Mesendoderm (in vitro differentiated cells): ENCODE results near the gene PLCB1.
A peak's percentile ranks its signal among the peaks of the same experiment; 100 is the strongest.

Experiments used
- DNase-seq: peaks from one replicate; pipeline ENCODE4 v3.0.0; 2013
- H2AK5ac ChIP-seq: 2 replicates; pipeline ENCODE4 v1.6.1; 2013; ENCODE audit warnings: low read length, inconsistent platforms
- H2BK120ac ChIP-seq: 2 replicates; pipeline ENCODE4 v1.6.1; 2013; ENCODE audit warnings: low read depth, mild to moderate bottlenecking, low read length, moderate library complexity, mixed read lengths
- H2BK15ac ChIP-seq: replicated peaks from 2 replicates; pipeline ENCODE4 v1.6.1; 2013; ENCODE audit warnings: low read depth, mild to moderate bottlenecking, moderate library complexity
- H2BK5ac ChIP-seq: 2 replicates; pipeline ENCODE4 v1.6.1; 2013; ENCODE audit warnings: low read length, inconsistent platforms
- H3K18ac ChIP-seq: 2 replicates; pipeline ENCODE4 v1.6.1; 2013; ENCODE audit warnings: mild to moderate bottlenecking, low read length, mixed read lengths
- H3K23ac ChIP-seq: one replicate; pipeline ENCODE4 v1.6.1; 2013; ENCODE audit warnings: low read length
- H3K27ac ChIP-seq: 2 replicates; pipeline ENCODE4 v1.5.1; 2013; ENCODE audit warnings: low read depth, mild to moderate bottlenecking, inconsistent platforms, low read length, moderate library complexity
- H3K27me3 ChIP-seq: 2 replicates; pipeline ENCODE4 v1.6.1; 2013; ENCODE audit warnings: low read length, control low read depth, mild to moderate bottlenecking, inconsistent platforms; ENCODE audit not compliant: insufficient read depth, poor library complexity
- H3K36me3 ChIP-seq: 2 replicates; pipeline ENCODE4 v1.6.1; 2013; ENCODE audit warnings: low read length, inconsistent platforms; ENCODE audit not compliant: control insufficient read depth, insufficient read depth
- H3K4ac ChIP-seq: one replicate; pipeline ENCODE4 v1.6.1; 2013; ENCODE audit warnings: low read depth, mild to moderate bottlenecking, low read length, moderate library complexity
- H3K4me1 ChIP-seq: 2 replicates; pipeline ENCODE4 v1.6.1; 2013; ENCODE audit warnings: low read depth, low read length, inconsistent platforms; ENCODE audit not compliant: control insufficient read depth
- H3K4me2 ChIP-seq: 2 replicates; pipeline ENCODE4 v1.6.1; 2013; ENCODE audit warnings: low read length
- H3K4me3 ChIP-seq: 2 replicates; pipeline ENCODE4 v1.5.1; 2013; ENCODE audit warnings: mild to moderate bottlenecking, low read length
- H3K56ac ChIP-seq: one replicate; pipeline ENCODE4 v1.6.1; 2013; ENCODE audit warnings: low read length
- H3K79me1 ChIP-seq: 2 replicates; pipeline ENCODE4 v1.6.1; 2013; ENCODE audit warnings: low read length, inconsistent platforms
- H3K79me2 ChIP-seq: 2 replicates; pipeline ENCODE4 v1.6.1; 2013; ENCODE audit warnings: mild to moderate bottlenecking, low read length; ENCODE audit not compliant: control insufficient read depth, insufficient read depth
- H3K9ac ChIP-seq: 2 replicates; pipeline ENCODE4 v1.6.1; 2013; ENCODE audit warnings: low read length, inconsistent platforms
- H4K5ac ChIP-seq: one replicate; pipeline ENCODE4 v1.6.1; 2013; ENCODE audit warnings: low read length
- H4K8ac ChIP-seq: one replicate; pipeline ENCODE4 v1.6.1; 2013; ENCODE audit warnings: low read depth, mild to moderate bottlenecking, control low read depth, low read length, moderate library complexity
- WGBS: extraction: QIAGEN DNeasy Blood & Tissue Kit; methylation state at CpG from one replicate; pipeline ENCODE4 v1.1.7; 2013; ENCODE audit warnings: low lambda C conversion rate, missing lambda C conversion rate; ENCODE audit not compliant: insufficient coverage; ENCODE audit errors: extremely low coverage; 5-methylcytosine and 5-hydroxymethylcytosine counted together

Gene PLCB1

DNA sequence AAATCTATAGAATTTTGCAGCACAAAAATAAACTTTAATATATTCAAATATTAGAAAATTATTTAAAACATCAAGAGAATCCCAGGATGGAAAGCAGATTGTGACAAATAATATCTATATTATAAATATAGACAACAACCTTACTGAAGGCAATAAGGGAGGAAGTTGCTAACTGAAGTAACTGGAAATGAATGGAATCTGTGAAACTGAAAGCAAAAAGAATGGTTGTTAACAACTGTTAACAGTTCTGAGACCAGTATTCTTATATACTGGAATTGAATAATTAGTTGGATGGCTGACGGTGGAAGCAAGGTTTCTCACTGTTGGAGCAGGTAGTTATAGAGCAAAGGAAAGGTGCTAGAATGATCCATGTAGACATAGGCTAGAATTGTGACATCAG lies 220.4 kb downstream of the PLCB1 start:
- no peaks in the 10 kb centered on the region for H3K4me1 ChIP-seq
- H3K56ac ChIP-seq = no peak overlapping the region
- no peak overlapping the region for H4K5ac ChIP-seq
- H4K8ac ChIP-seq = no peak overlapping the region
- H2BK5ac ChIP-seq = no peak overlapping the region
- no peak overlapping the region for H3K4me3 ChIP-seq
- H2AK5ac ChIP-seq = no peak overlapping the region
- H3K4me2 ChIP-seq = no peak overlapping the region
- no peaks in the 10 kb centered on the region for H3K27me3 ChIP-seq
- WGBS = no CpG with 5 or more reads among the region's 1 CpG
- H2BK15ac ChIP-seq = no peak overlapping the region
- no peak for DNase-seq
- H2BK120ac ChIP-seq = no peak overlapping the region
- no peak overlapping the region for H3K4ac ChIP-seq
- H3K9ac ChIP-seq = no peak overlapping the region
- no peak overlapping the region for H3K18ac ChIP-seq
- H3K27ac ChIP-seq = no peak overlapping the region
- no peaks in the 10 kb centered on the region for H3K79me2 ChIP-seq
- H3K36me3 ChIP-seq = no peaks in the 10 kb centered on the region
- no peak overlapping the region for H3K23ac ChIP-seq
- H3K79me1 ChIP-seq = no peaks in the 10 kb centered on the region

DNA sequence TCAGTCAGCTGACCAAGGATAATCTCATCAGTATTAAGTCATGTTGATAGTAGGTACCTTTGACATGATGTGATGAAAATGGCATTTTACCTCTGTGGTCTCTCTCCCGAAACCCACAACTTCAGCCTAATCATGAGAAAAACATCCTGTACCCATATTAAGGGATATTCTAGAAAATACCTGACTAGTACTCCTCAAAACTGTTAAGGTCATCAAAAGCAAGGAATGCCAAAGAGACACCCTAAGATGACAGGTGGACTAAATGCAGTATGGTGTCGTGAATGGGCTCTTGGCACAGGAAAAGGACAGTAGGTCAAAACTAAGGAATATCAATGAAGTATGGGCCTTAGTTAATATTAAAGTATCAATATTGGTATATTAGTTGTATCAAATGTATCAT lies 221.4 kb downstream of the PLCB1 start:
- H3K23ac ChIP-seq = no peak overlapping the region
- H3K79me2 ChIP-seq = no peaks in the 10 kb centered on the region
- no peak overlapping the region for H2BK5ac ChIP-seq
- H3K4ac ChIP-seq = no peak overlapping the region
- no peak overlapping the region for H3K27ac ChIP-seq
- no peaks in the 10 kb centered on the region for H3K4me1 ChIP-seq
- H4K5ac ChIP-seq = no peak overlapping the region
- no peak overlapping the region for H2BK15ac ChIP-seq
- no peak for DNase-seq
- no CpG with 5 or more reads among the region's 2 CpGs for WGBS
- no peaks in the 10 kb centered on the region for H3K36me3 ChIP-seq
- no peak overlapping the region for H2BK120ac ChIP-seq
- no peak overlapping the region for H4K8ac ChIP-seq
- H3K56ac ChIP-seq = no peak overlapping the region
- H3K79me1 ChIP-seq = no peaks in the 10 kb centered on the region
- no peak overlapping the region for H3K18ac ChIP-seq
- H2AK5ac ChIP-seq = no peak overlapping the region
- H3K4me2 ChIP-seq = no peak overlapping the region
- no peak overlapping the region for H3K4me3 ChIP-seq
- no peaks in the 10 kb centered on the region for H3K27me3 ChIP-seq
- no peak overlapping the region for H3K9ac ChIP-seq

- Histone ChIP-seq H3K36me3 (no peaks in the 10 kb centered on the region), H3K4me2 (no peak overlapping the region), H3K9ac (no peak overlapping the region), H3K56ac (no peak overlapping the region), H3K4ac (no peak overlapping the region), H3K79me2 (no peaks in the 10 kb centered on the region), H4K5ac (no peak overlapping the region), H2BK120ac (no peak overlapping the region), H3K18ac (no peak overlapping the region), H3K79me1 (no peaks in the 10 kb centered on the region), H2BK15ac (no peak overlapping the region), H3K23ac (no peak overlapping the region), H3K4me3 (no peak overlapping the region), H4K8ac (no peak overlapping the region), H2AK5ac (no peak overlapping the region), H3K27me3 (no peaks in the 10 kb centered on the region), H3K27ac (no peak overlapping the region), H2BK5ac (no peak overlapping the region), H3K4me1 (peaks cover 4% of the 10 kb centered on the region)
- no CpG with 5 or more reads among the region's 3 CpGs for WGBS
- DNase-seq = no peak
Measured at GRCh38 chr20:8355453-8355852, 223.4 kb downstream of the PLCB1 start.

DNA sequence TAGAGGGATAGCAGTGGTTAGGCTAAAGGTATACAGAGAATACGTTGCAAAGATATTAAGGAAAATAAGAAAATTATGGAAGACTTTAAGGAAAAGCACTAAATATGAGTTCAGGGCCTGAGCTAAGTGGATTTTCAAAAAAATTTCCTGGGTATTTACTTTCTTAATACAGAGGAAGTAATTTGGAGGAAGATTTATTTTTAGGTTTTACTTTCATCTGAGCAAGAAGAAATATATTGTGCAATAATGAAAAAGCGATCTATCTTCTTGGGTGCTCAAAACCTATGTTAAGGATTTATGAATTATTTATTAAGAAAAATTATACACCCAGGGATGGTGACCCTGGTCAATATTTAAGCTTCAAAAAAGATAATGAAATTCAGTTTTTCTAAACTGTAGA lies 224.7 kb downstream of the PLCB1 start:
- Histone ChIP-seq H3K27ac (no peak overlapping the region), H3K9ac (no peak overlapping the region), H2AK5ac (no peak overlapping the region), H3K27me3 (no peaks in the 10 kb centered on the region), H3K4ac (no peak overlapping the region), H3K18ac (no peak overlapping the region), H3K56ac (no peak overlapping the region), H2BK120ac (no peak overlapping the region), H4K5ac (no peak overlapping the region), H3K23ac (no peak overlapping the region), H2BK5ac (no peak overlapping the region), H3K79me2 (no peaks in the 10 kb centered on the region), H4K8ac (no peak overlapping the region), H2BK15ac (no peak overlapping the region), H3K4me2 (no peak overlapping the region), H3K4me3 (no peak overlapping the region), H3K4me1 (peaks cover 10% of the 10 kb centered on the region), H3K79me1 (no peaks in the 10 kb centered on the region), H3K36me3 (no peaks in the 10 kb centered on the region)
- DNase-seq = no peak
- no CpG with 5 or more reads among the region's 2 CpGs for WGBS

- H2BK120ac ChIP-seq = no peak overlapping the region
- WGBS = no CpG with 5 or more reads among the region's 2 CpGs
- H4K8ac ChIP-seq = no peak overlapping the region
- H4K5ac ChIP-seq = no peak overlapping the region
- H3K4me2 ChIP-seq = no peak overlapping the region
- no peak overlapping the region for H2BK5ac ChIP-seq
- peak overlapping the region; percentile 26 for H3K4ac ChIP-seq
- H3K79me2 ChIP-seq = no peaks in the 10 kb centered on the region
- no peak overlapping the region for H3K56ac ChIP-seq
- H3K27ac ChIP-seq = no peak overlapping the region
- no peak for DNase-seq
- no peak overlapping the region for H2BK15ac ChIP-seq
- H3K18ac ChIP-seq = no peak overlapping the region
- H2AK5ac ChIP-seq = no peak overlapping the region
- no peaks in the 10 kb centered on the region for H3K79me1 ChIP-seq
- no peak overlapping the region for H3K4me3 ChIP-seq
- H3K4me1 ChIP-seq = peaks cover 10% of the 10 kb centered on the region
- no peaks in the 10 kb centered on the region for H3K36me3 ChIP-seq
- H3K23ac ChIP-seq = no peak overlapping the region
- no peaks in the 10 kb centered on the region for H3K27me3 ChIP-seq
- no peak overlapping the region for H3K9ac ChIP-seq
Measured at GRCh38 chr20:8357703-8358102, 225.6 kb downstream of the PLCB1 start.

DNA sequence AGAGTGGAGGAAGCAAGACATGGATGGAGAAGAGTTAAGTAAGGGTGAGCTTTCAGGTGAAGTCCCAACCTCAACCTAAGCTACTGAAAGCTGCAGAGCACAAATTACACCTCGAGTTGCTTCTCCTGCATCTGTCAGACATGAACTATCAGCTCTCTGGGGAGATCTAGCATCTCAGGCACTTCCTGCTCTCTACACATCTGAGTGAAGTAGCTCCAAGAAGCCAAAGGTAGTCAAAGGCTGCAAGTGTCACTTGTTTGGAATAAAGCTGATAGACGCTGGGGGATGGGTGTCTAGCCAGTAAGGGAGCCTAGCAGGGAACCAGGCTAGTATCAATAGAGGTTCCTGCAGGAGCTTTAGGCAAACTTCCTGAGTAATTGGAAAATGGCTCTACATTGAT lies 228.0 kb downstream of the PLCB1 start:
- H3K27me3 ChIP-seq = no peaks in the 10 kb centered on the region
- H4K5ac ChIP-seq = no peak overlapping the region
- H2BK15ac ChIP-seq = peak overlapping the region; percentile 57
- no peak overlapping the region for H3K56ac ChIP-seq
- no peak overlapping the region for H3K4me2 ChIP-seq
- peak overlapping the region; percentile 87 for H3K27ac ChIP-seq
- H3K4me3 ChIP-seq = no peak overlapping the region
- H3K4ac ChIP-seq = no peak overlapping the region
- H2BK120ac ChIP-seq = no peak overlapping the region
- no peaks in the 10 kb centered on the region for H3K79me2 ChIP-seq
- peak; percentile 89 for DNase-seq
- H4K8ac ChIP-seq = no peak overlapping the region
- H3K18ac ChIP-seq = no peak overlapping the region
- no peak overlapping the region for H3K9ac ChIP-seq
- H3K4me1 ChIP-seq = peaks cover 10% of the 10 kb centered on the region
- H3K23ac ChIP-seq = no peak overlapping the region
- no peak overlapping the region for H2AK5ac ChIP-seq
- peak overlapping the region; percentile 59 for H2BK5ac ChIP-seq
- no peaks in the 10 kb centered on the region for H3K36me3 ChIP-seq
- WGBS = no CpG with 5 or more reads among the region's 2 CpGs
- H3K79me1 ChIP-seq = no peaks in the 10 kb centered on the region
